ENCODE measurements around the gene KDSR.
A peak's percentile ranks its signal among the peaks of the same experiment; 100 is the strongest.

The KDSR gene

GRCh38 chr18:63318889-63319382, 48.1 kb downstream of the KDSR start:
- H2BK120ac ChIP-seq (ENCODE audit: insufficient read depth, low read length, poor library complexity) = no peak overlapping the region
- no peak overlapping the region for H3K9ac ChIP-seq (ENCODE audit: low read length)
- H4K8ac ChIP-seq (ENCODE audit: low read depth, low read length) = no peak overlapping the region
- no peak for DNase-seq
- no peak overlapping the region for H3K4ac ChIP-seq (ENCODE audit: low read depth, low read length)
- peaks cover 4% of the 10 kb centered on the region for H3K79me1 ChIP-seq (ENCODE audit: low read length)
- no peak overlapping the region for H3K14ac ChIP-seq (ENCODE audit: low read length)
- H3K27me3 ChIP-seq (ENCODE audit: insufficient read depth, low read length) = peaks cover 13% of the 10 kb centered on the region
- no peak overlapping the region for H3K4me3 ChIP-seq (ENCODE audit: low read depth, low read length)
- H3K9me3 ChIP-seq (ENCODE audit: insufficient read depth, low read depth, low read length) = peaks cover 4% of the 10 kb centered on the region
- H3K36me3 ChIP-seq (ENCODE audit: control insufficient read depth in 1 of 2, insufficient read depth in 2 of 2, low read length in 2 of 2) = no peaks in the 10 kb centered on the region
- H3K4me2 ChIP-seq (ENCODE audit: low read length) = peak overlapping the region; percentile 89
- no peak overlapping the region for H2AFZ ChIP-seq (ENCODE audit: insufficient read depth, low read length, poor library complexity)
- no CpG with 5 or more reads among the region's 8 CpGs for WGBS (ENCODE audit: extremely low coverage, insufficient coverage, insufficient read length)
- H3K23ac ChIP-seq (ENCODE audit: low read length) = no peak overlapping the region
- H3K27ac ChIP-seq (ENCODE audit: low read depth, low read length) = no peak overlapping the region
- no peak overlapping the region for H4K12ac ChIP-seq (ENCODE audit: low read depth, low read length)
- no peak overlapping the region for H2BK5ac ChIP-seq (ENCODE audit: low read depth, low read length, poor library complexity)
- H2AK5ac ChIP-seq (ENCODE audit: low read length) = no peak overlapping the region
- H3K79me2 ChIP-seq (ENCODE audit: control insufficient read depth, insufficient read depth, low read length, poor library complexity) = no peaks in the 10 kb centered on the region
- H3K18ac ChIP-seq (ENCODE audit: low read length) = no peak overlapping the region
- H4K91ac ChIP-seq (ENCODE audit: low read depth, low read length) = no peak overlapping the region
- no peak overlapping the region for H2BK12ac ChIP-seq (ENCODE audit: low read length)
- H3K4me1 ChIP-seq (ENCODE audit: control insufficient read depth in 1 of 2, insufficient read depth in 2 of 2, low read length in 2 of 2) = peaks cover 10 to 15% of the 10 kb centered on the region in 2 experiments

- no peak overlapping the region for H3K4ac ChIP-seq (ENCODE audit: low read depth, low read length)
- no peak overlapping the region for H2BK120ac ChIP-seq (ENCODE audit: insufficient read depth, low read length, poor library complexity)
- no peak overlapping the region for H3K14ac ChIP-seq (ENCODE audit: low read length)
- no peak overlapping the region for H4K91ac ChIP-seq (ENCODE audit: low read depth, low read length)
- no peak overlapping the region for H3K27ac ChIP-seq (ENCODE audit: low read depth, low read length)
- H3K79me1 ChIP-seq (ENCODE audit: low read length) = peaks cover 4% of the 10 kb centered on the region
- no peak overlapping the region for H2AFZ ChIP-seq (ENCODE audit: insufficient read depth, low read length, poor library complexity)
- H4K8ac ChIP-seq (ENCODE audit: low read depth, low read length) = no peak overlapping the region
- H3K79me2 ChIP-seq (ENCODE audit: control insufficient read depth, insufficient read depth, low read length, poor library complexity) = no peaks in the 10 kb centered on the region
- no peak overlapping the region for H2BK12ac ChIP-seq (ENCODE audit: low read length)
- peaks cover 13% of the 10 kb centered on the region for H3K27me3 ChIP-seq (ENCODE audit: insufficient read depth, low read length)
- no peak overlapping the region for H2AK5ac ChIP-seq (ENCODE audit: low read length)
- H3K23ac ChIP-seq (ENCODE audit: low read length) = no peak overlapping the region
- peaks cover 4% of the 10 kb centered on the region for H3K9me3 ChIP-seq (ENCODE audit: insufficient read depth, low read depth, low read length)
- peak; percentile 56 to 67 for DNase-seq
- H4K12ac ChIP-seq (ENCODE audit: low read depth, low read length) = no peak overlapping the region
- H3K18ac ChIP-seq (ENCODE audit: low read length) = no peak overlapping the region
- H3K4me1 ChIP-seq (ENCODE audit: control insufficient read depth in 1 of 2, insufficient read depth in 2 of 2, low read length in 2 of 2) = peaks cover 10 to 15% of the 10 kb centered on the region in 2 experiments
- H3K9ac ChIP-seq (ENCODE audit: low read length) = no peak overlapping the region
- H3K4me3 ChIP-seq (ENCODE audit: low read depth, low read length) = peak overlapping the region; percentile 23
- no CpG with 5 or more reads among the region's 66 CpGs for WGBS (ENCODE audit: extremely low coverage, insufficient coverage, insufficient read length)
- no peak overlapping the region for H2BK5ac ChIP-seq (ENCODE audit: low read depth, low read length, poor library complexity)
- no peaks in the 10 kb centered on the region for H3K36me3 ChIP-seq (ENCODE audit: control insufficient read depth in 1 of 2, insufficient read depth in 2 of 2, low read length in 2 of 2)
- peak overlapping the region; percentile 55 for H3K4me2 ChIP-seq (ENCODE audit: low read length)
Measured at GRCh38 chr18:63317982-63318888, 48.8 kb downstream of the KDSR start.

- Histone ChIP-seq H4K12ac (ENCODE audit: low read depth, low read length) (no peak overlapping the region), H2AFZ (ENCODE audit: insufficient read depth, low read length, poor library complexity) (no peak overlapping the region), H3K18ac (ENCODE audit: low read length) (no peak overlapping the region), H3K4me2 (ENCODE audit: low read length) (no peak overlapping the region), H2BK120ac (ENCODE audit: insufficient read depth, low read length, poor library complexity) (no peak overlapping the region), H3K36me3 (ENCODE audit: control insufficient read depth in 1 of 2, insufficient read depth in 2 of 2, low read length in 2 of 2) (no peaks in the 10 kb centered on the region), H3K4me3 (ENCODE audit: low read depth, low read length) (no peak overlapping the region), H3K23ac (ENCODE audit: low read length) (no peak overlapping the region), H3K9me3 (ENCODE audit: insufficient read depth, low read depth, low read length) (peaks cover 4% of the 10 kb centered on the region), H3K27me3 (ENCODE audit: insufficient read depth, low read length) (peaks cover 13% of the 10 kb centered on the region), H4K91ac (ENCODE audit: low read depth, low read length) (no peak overlapping the region), H3K14ac (ENCODE audit: low read length) (no peak overlapping the region), H3K4ac (ENCODE audit: low read depth, low read length) (no peak overlapping the region), H3K4me1 (ENCODE audit: control insufficient read depth in 1 of 2, insufficient read depth in 2 of 2, low read length in 2 of 2) (peaks cover 8 to 12% of the 10 kb centered on the region in 2 experiments), H3K9ac (ENCODE audit: low read length) (no peak overlapping the region), H3K79me2 (ENCODE audit: control insufficient read depth, insufficient read depth, low read length, poor library complexity) (no peaks in the 10 kb centered on the region), H2BK5ac (ENCODE audit: low read depth, low read length, poor library complexity) (no peak overlapping the region), H2BK12ac (ENCODE audit: low read length) (no peak overlapping the region), H3K79me1 (ENCODE audit: low read length) (peaks cover 4% of the 10 kb centered on the region), H3K27ac (ENCODE audit: low read depth, low read length) (no peak overlapping the region), H4K8ac (ENCODE audit: low read depth, low read length) (no peak overlapping the region), H2AK5ac (ENCODE audit: low read length) (no peak overlapping the region)
- no peak for DNase-seq
- WGBS (ENCODE audit: extremely low coverage, insufficient coverage, insufficient read length) = no CpG with 5 or more reads among the region's 10 CpGs
Measured at GRCh38 chr18:63317556-63317946, 49.5 kb downstream of the KDSR start.

- Histone ChIP-seq H2AFZ (ENCODE audit: insufficient read depth, low read length, poor library complexity) (no peak overlapping the region), H2BK12ac (ENCODE audit: low read length) (no peak overlapping the region), H2BK5ac (ENCODE audit: low read depth, low read length, poor library complexity) (no peak overlapping the region), H3K4ac (ENCODE audit: low read depth, low read length) (no peak overlapping the region), H3K79me1 (ENCODE audit: low read length) (peaks cover 4% of the 10 kb centered on the region), H3K27me3 (ENCODE audit: insufficient read depth, low read length) (peaks cover 13% of the 10 kb centered on the region), H3K27ac (ENCODE audit: low read depth, low read length) (no peak overlapping the region), H4K12ac (ENCODE audit: low read depth, low read length) (no peak overlapping the region), H3K4me3 (ENCODE audit: low read depth, low read length) (no peak overlapping the region), H3K4me2 (ENCODE audit: low read length) (no peak overlapping the region), H2AK5ac (ENCODE audit: low read length) (no peak overlapping the region), H3K36me3 (ENCODE audit: control insufficient read depth in 1 of 2, insufficient read depth in 2 of 2, low read length in 2 of 2) (no peaks in the 10 kb centered on the region), H3K23ac (ENCODE audit: low read length) (no peak overlapping the region), H3K4me1 (ENCODE audit: control insufficient read depth in 1 of 2, insufficient read depth in 2 of 2, low read length in 2 of 2) (peaks cover 8 to 12% of the 10 kb centered on the region in 2 experiments), H4K8ac (ENCODE audit: low read depth, low read length) (no peak overlapping the region), H2BK120ac (ENCODE audit: insufficient read depth, low read length, poor library complexity) (no peak overlapping the region), H3K9ac (ENCODE audit: low read length) (no peak overlapping the region), H3K18ac (ENCODE audit: low read length) (no peak overlapping the region), H3K14ac (ENCODE audit: low read length) (no peak overlapping the region), H3K9me3 (ENCODE audit: insufficient read depth, low read depth, low read length) (peaks cover 4% of the 10 kb centered on the region), H4K91ac (ENCODE audit: low read depth, low read length) (no peak overlapping the region), H3K79me2 (ENCODE audit: control insufficient read depth, insufficient read depth, low read length, poor library complexity) (no peaks in the 10 kb centered on the region)
- no peak for DNase-seq
- no CpG with 5 or more reads among the region's 4 CpGs for WGBS (ENCODE audit: extremely low coverage, insufficient coverage, insufficient read length)
Measured at GRCh38 chr18:63316612-63317555, 50.1 kb downstream of the KDSR start.

All from trophoblast cell (in vitro differentiated cells and primary cell).